ENCODE measurements around the gene TBC1D1. TPM values are rescaled to one million over a fixed set of nuclear protein-coding genes. Genes with fewer than 3 reads are reported as not detected.

Gene TBC1D1
- total and polyA plus RNA-seq, 2 of the 8 experiments (the other 6 are each of a cell fraction or from before 2014, with no cell fraction given): 96.9 to 162 TPM

DNA sequence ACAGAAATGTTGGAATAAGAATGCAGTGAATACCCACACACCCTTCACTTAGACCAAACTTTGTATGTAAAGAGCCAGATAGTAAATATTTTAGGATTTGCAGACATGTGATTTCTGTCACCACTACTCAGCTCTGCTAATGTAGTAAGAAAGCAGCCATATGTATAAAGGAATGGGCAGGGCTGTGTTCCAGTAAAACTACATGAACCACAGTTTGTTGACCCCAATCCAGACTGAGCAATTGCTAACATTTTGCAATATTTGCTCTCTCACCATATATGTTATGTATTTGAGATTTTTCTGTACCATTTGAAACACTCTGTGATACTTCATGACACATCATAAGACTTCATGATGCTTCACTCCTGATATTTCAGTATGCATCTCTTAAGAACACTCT is 32.0 kb upstream of the TBC1D1 start:
- H3K36me3 ChIP-seq (ENCODE audit: control insufficient read depth in 2 of 4, insufficient read depth in 4 of 4, low read length in 3 of 4): peaks cover 0 to 10% (median under 1%) of the 10 kb centered on the region in 4 experiments; a peak in 2 of 8 replicates
- no peak overlapping the region for H4K91ac ChIP-seq (replicated peaks; ENCODE audit: insufficient read length, low read length)
- no peak overlapping the region for H4K5ac ChIP-seq (ENCODE audit: insufficient read length, low read depth, low read length)
- no peak overlapping the region for H3K56ac ChIP-seq (replicated peaks; ENCODE audit: insufficient read length, low read depth, low read length)
- no peaks in the 10 kb centered on the region for H3K4me1 ChIP-seq (replicated peaks in 1 of 4; ENCODE audit: control insufficient read depth in 3 of 4, insufficient read depth in 4 of 4, low read length in 3 of 4)
- no peak overlapping the region for H3K23ac ChIP-seq (ENCODE audit: insufficient read length)
- H3K9me3 ChIP-seq (ENCODE audit: insufficient read depth in 2 of 2, low read depth in 1 of 2, low read length in 1 of 2): no peaks in the 10 kb centered on the region
- DNase-seq (ENCODE audit: low read depth in 1 of 2, low spot score in 2 of 2): no peak
- no peak overlapping the region; a peak in 1 of 7 replicates for H3K9ac ChIP-seq (replicated peaks in 1 of 4; ENCODE audit: extremely low read depth in 1 of 4, low read depth in 3 of 4, low read length in 3 of 4)
- no peak overlapping the region for H3K27ac ChIP-seq (ENCODE audit: low read depth, low read length)
- H3K4me2 ChIP-seq (ENCODE audit: insufficient read depth in 1 of 2, low read depth in 2 of 2, low read length in 2 of 2): no peak overlapping the region
- no peak overlapping the region for H2BK12ac ChIP-seq (ENCODE audit: low read depth, low read length)
- no peak overlapping the region for H3K4ac ChIP-seq (replicated peaks; ENCODE audit: insufficient read length, low read depth, low read length)
- H2AK5ac ChIP-seq (ENCODE audit: low read depth, low read length): no peak overlapping the region
- H3K27me3 ChIP-seq (replicated peaks in 1 of 4; ENCODE audit: control insufficient read depth in 3 of 4, extremely low read depth in 1 of 4, insufficient read depth in 3 of 4, low read length in 3 of 4): no peaks in the 10 kb centered on the region
- no peak overlapping the region for H4K8ac ChIP-seq (ENCODE audit: extremely low read depth, insufficient read depth, low read length)
- H3K14ac ChIP-seq (ENCODE audit: insufficient read length): no peak overlapping the region
- no peak overlapping the region for H3K18ac ChIP-seq (ENCODE audit: extremely low read depth, low read length)
- no peak overlapping the region for H3K4me3 ChIP-seq (ENCODE audit: extremely low read depth in 1 of 4, insufficient read depth in 2 of 4, low read depth in 3 of 4, low read length in 4 of 4)
- POLR2A ChIA-PET (ENCODE audit: partially characterized antibody): no interaction called here
- no peak for FAIRE-seq
- no peaks in the 10 kb centered on the region for H3K79me2 ChIP-seq (ENCODE audit: control insufficient read depth in 1 of 2, insufficient read depth in 2 of 2, low read length in 2 of 2)
- no peaks in the 10 kb centered on the region for H3K23me2 ChIP-seq (ENCODE audit: low read depth, low read length)
- H2BK5ac ChIP-seq (ENCODE audit: low read depth, low read length): no peak overlapping the region
- H2BK20ac ChIP-seq (ENCODE audit: low read length): no peak overlapping the region
- H4K20me1 ChIP-seq (replicated peaks in 1 of 2; ENCODE audit: control insufficient read depth in 1 of 2, insufficient read depth in 2 of 2, low read length in 2 of 2): no peaks in the 10 kb centered on the region
- H2BK120ac ChIP-seq (replicated peaks; ENCODE audit: low read depth, low read length): no peak overlapping the region
- no peaks in the 10 kb centered on the region for H3K79me1 ChIP-seq (ENCODE audit: low read depth, low read length)
- no peak overlapping the region for H2BK15ac ChIP-seq (ENCODE audit: low read length)
- no peak overlapping the region for H2AFZ ChIP-seq (ENCODE audit: low read length)
- CTCF ChIA-PET (ENCODE audit: partially characterized antibody): interaction anchor here (1.8 kb wide), 1 partner anchor 18 kb away, joined by 6 read pairs; no protein-coding TSS in a partner anchor
- no peak for TF ChIP-seq BRCA1 (IDR thresholded peaks at IDR 0.05; ENCODE audit: low read depth, low read length)
- TF ChIP-seq EGR1 (IDR thresholded peaks at IDR 0.05; ENCODE audit: borderline replicate concordance, low read depth, low read length): no peak
- TF ChIP-seq SRF (IDR thresholded peaks at IDR 0.05; ENCODE audit: low read depth, low read length): no peak
- no peak for TF ChIP-seq SIRT6 (IDR thresholded peaks at IDR 0.05; ENCODE audit: low read length)
- no peak for TF ChIP-seq EZH2 (IDR thresholded peaks at IDR 0.05; ENCODE audit: low read depth, low read length, severe bottlenecking)
- TF ChIP-seq, protein P1, sequence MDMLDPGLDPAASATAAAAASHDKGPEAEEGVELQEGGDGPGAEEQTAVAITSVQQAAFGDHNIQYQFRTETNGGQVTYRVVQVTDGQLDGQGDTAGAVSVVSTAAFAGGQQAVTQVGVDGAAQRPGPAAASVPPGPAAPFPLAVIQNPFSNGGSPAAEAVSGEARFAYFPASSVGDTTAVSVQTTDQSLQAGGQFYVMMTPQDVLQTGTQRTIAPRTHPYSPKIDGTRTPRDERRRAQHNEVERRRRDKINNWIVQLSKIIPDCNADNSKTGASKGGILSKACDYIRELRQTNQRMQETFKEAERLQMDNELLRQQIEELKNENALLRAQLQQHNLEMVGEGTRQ (IDR thresholded peaks at IDR 0.05; ENCODE audit: low read length): no peak
- TF ChIP-seq FOSL1 (IDR thresholded peaks at IDR 0.05; ENCODE audit: insufficient read depth, low read depth, low read length): no peak
- TF ChIP-seq GABPA (IDR thresholded peaks at IDR 0.05; ENCODE audit: borderline replicate concordance, insufficient read depth, low read length): no peak
- no peak for TF ChIP-seq HDAC2 (IDR thresholded peaks at IDR 0.05; ENCODE audit: borderline replicate concordance in 1 of 2, low read depth in 2 of 2, low read length in 2 of 2)
- TF ChIP-seq, protein P2, sequence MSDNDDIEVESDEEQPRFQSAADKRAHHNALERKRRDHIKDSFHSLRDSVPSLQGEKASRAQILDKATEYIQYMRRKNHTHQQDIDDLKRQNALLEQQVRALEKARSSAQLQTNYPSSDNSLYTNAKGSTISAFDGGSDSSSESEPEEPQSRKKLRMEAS (IDR thresholded peaks at IDR 0.05): no peak
- TF ChIP-seq NRF1 (IDR thresholded peaks at IDR 0.05; ENCODE audit: low read depth, low read length): no peak
- TF ChIP-seq SIN3A (conservative IDR thresholded peaks at IDR 0.05 in 1 of 2, IDR thresholded peaks at IDR 0.05 in 1 of 2; ENCODE audit: low read depth in 1 of 2, low read length in 2 of 2): no peak
